ENCODE data around the gene EPHA5. TPM values are rescaled to one million over a fixed set of nuclear protein-coding genes. Genes with fewer than 3 reads are reported as not detected.

Gene EPHA5
- total RNA-seq, 1 experiment from 2014 or later = 2.0 TPM

DNA sequence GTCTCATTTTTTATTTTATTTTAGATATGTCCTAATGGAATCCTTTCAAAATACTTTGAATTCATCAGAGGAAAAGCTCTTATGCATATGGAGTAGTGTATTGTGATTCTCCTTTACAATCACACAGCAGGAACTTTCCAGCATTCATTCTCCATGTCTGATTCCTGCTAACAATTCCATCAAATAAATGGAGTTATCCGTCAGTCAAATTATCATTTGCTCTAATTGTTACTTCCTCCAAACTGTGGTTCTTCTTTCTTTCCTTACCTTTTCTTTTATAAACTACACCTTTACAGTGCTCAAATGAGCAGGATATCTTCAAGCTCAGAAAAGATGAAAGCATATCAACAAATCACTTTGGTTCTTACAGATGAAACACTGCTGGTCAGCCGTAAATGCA is 80.4 kb downstream of the EPHA5 start:
- Histone ChIP-seq H3K27ac (ENCODE audit: low read length) (no peak overlapping the region), H3K4me1 (ENCODE audit: insufficient read depth, low read length) (peaks cover 5% of the 10 kb centered on the region; the same call in 1 of the 2 replicates), H3K36me3 (ENCODE audit: low read depth, low read length) (no peaks in the 10 kb centered on the region), H3K4me3 (ENCODE audit: low read length) (no peak overlapping the region), H3K4me2 (ENCODE audit: low read length) (no peak overlapping the region), H3K9me2 (replicated peaks; ENCODE audit: low read length) (no peaks in the 10 kb centered on the region), H3K9ac (ENCODE audit: low read length) (no peak overlapping the region), H2AFZ (ENCODE audit: low read length) (no peak overlapping the region), H3K79me2 (ENCODE audit: low read length) (no peaks in the 10 kb centered on the region), H3K9me3 (ENCODE audit: low read length) (no peaks in the 10 kb centered on the region), H3F3A (ENCODE audit: low read length, unreplicated experiment) (no peaks in the 10 kb centered on the region), H3K27me3 (ENCODE audit: low read length) (no peaks in the 10 kb centered on the region), H4K20me1 (ENCODE audit: low read length) (no peaks in the 10 kb centered on the region)
- intact Hi-C loops (cut with micrococcal nuclease) = no loop called here
- no peak for TF ChIP-seq EZH2phosphoT487 (IDR thresholded peaks at IDR 0.05; ENCODE audit: borderline replicate concordance, low read length)
- TF ChIP-seq, protein P1, sequence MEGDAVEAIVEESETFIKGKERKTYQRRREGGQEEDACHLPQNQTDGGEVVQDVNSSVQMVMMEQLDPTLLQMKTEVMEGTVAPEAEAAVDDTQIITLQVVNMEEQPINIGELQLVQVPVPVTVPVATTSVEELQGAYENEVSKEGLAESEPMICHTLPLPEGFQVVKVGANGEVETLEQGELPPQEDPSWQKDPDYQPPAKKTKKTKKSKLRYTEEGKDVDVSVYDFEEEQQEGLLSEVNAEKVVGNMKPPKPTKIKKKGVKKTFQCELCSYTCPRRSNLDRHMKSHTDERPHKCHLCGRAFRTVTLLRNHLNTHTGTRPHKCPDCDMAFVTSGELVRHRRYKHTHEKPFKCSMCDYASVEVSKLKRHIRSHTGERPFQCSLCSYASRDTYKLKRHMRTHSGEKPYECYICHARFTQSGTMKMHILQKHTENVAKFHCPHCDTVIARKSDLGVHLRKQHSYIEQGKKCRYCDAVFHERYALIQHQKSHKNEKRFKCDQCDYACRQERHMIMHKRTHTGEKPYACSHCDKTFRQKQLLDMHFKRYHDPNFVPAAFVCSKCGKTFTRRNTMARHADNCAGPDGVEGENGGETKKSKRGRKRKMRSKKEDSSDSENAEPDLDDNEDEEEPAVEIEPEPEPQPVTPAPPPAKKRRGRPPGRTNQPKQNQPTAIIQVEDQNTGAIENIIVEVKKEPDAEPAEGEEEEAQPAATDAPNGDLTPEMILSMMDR (conservative IDR thresholded peaks at IDR 0.05; ENCODE audit: low read depth, low read length) = no peak
- no peak for TF ChIP-seq EZH2 (IDR thresholded peaks at IDR 0.05; ENCODE audit: low read length, unreplicated experiment)
- POLR2A ChIA-PET (ENCODE audit: unreplicated experiment) = no interaction called here
- no TSS peak for BruUV-seq (replicated peaks)
- CTCF ChIA-PET = no interaction called here
- no peak for DNase-seq
- no peak for ATAC-seq

DNA sequence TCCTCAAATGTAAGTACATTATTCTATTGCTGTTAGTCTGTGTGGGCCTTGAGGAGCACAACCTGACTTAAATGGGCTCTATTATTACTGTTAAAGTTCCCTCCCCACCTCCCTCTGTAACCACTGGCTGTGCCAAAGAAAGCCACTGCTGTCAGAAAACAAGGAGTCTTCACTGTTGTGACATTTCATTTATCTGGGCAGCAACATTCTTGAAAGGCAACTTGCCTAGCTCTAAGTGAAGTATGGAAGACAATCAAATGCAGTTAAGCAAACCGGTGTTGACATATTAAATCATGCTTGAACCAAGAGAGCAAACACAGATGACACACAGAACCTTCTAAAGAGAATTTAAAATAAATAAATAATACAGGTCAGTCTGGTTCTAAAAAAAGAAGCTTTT is 81.0 kb downstream of the EPHA5 start:
- Histone ChIP-seq H3K27ac (ENCODE audit: low read length) (no peak overlapping the region), H2AFZ (ENCODE audit: low read length) (no peak overlapping the region), H3K4me3 (ENCODE audit: low read length) (no peak overlapping the region), H3K79me2 (ENCODE audit: low read length) (no peaks in the 10 kb centered on the region), H3F3A (ENCODE audit: low read length, unreplicated experiment) (no peaks in the 10 kb centered on the region), H4K20me1 (ENCODE audit: low read length) (no peaks in the 10 kb centered on the region), H3K4me1 (ENCODE audit: insufficient read depth, low read length) (peaks cover 5% of the 10 kb centered on the region; the same call in 1 of the 2 replicates), H3K9me2 (replicated peaks; ENCODE audit: low read length) (no peaks in the 10 kb centered on the region), H3K9me3 (ENCODE audit: low read length) (no peaks in the 10 kb centered on the region), H3K9ac (ENCODE audit: low read length) (no peak overlapping the region), H3K36me3 (ENCODE audit: low read depth, low read length) (no peaks in the 10 kb centered on the region), H3K27me3 (ENCODE audit: low read length) (no peaks in the 10 kb centered on the region), H3K4me2 (ENCODE audit: low read length) (no peak overlapping the region)
- CTCF ChIA-PET = no interaction called here
- no peak for TF ChIP-seq EZH2 (IDR thresholded peaks at IDR 0.05; ENCODE audit: low read length, unreplicated experiment)
- DNase-seq (peak; percentile 47), ATAC-seq (no peak)
- POLR2A ChIA-PET (ENCODE audit: unreplicated experiment) = no interaction called here
- BruUV-seq (replicated peaks) = no TSS peak
- intact Hi-C loops (cut with micrococcal nuclease) = no loop called here

- Histone ChIP-seq H3K9me2 (replicated peaks; ENCODE audit: low read length) (no peaks in the 10 kb centered on the region), H3K4me3 (ENCODE audit: low read length) (no peak overlapping the region), H3K36me3 (ENCODE audit: low read depth, low read length) (no peaks in the 10 kb centered on the region), H4K20me1 (ENCODE audit: low read length) (no peaks in the 10 kb centered on the region), H2AFZ (ENCODE audit: low read length) (no peak overlapping the region), H3K4me1 (ENCODE audit: insufficient read depth, low read length) (no peaks in the 10 kb centered on the region), H3K79me2 (ENCODE audit: low read length) (no peaks in the 10 kb centered on the region), H3K27ac (ENCODE audit: low read length) (no peak overlapping the region), H3K9ac (ENCODE audit: low read length) (no peak overlapping the region), H3K27me3 (ENCODE audit: low read length) (no peaks in the 10 kb centered on the region), H3K9me3 (ENCODE audit: low read length) (no peaks in the 10 kb centered on the region), H3F3A (ENCODE audit: low read length, unreplicated experiment) (no peaks in the 10 kb centered on the region), H3K4me2 (ENCODE audit: low read length) (no peak overlapping the region)
- ATAC-seq (no peak), DNase-seq (peak; percentile 31)
- POLR2A ChIA-PET (ENCODE audit: unreplicated experiment) = no interaction called here
- BruUV-seq (replicated peaks) = no TSS peak
- TF ChIP-seq EZH2phosphoT487 (IDR thresholded peaks at IDR 0.05; ENCODE audit: borderline replicate concordance, low read length) (no peak), EZH2 (IDR thresholded peaks at IDR 0.05; ENCODE audit: low read length, unreplicated experiment) (no peak)
- TF ChIP-seq, protein P1 (conservative IDR thresholded peaks at IDR 0.05; ENCODE audit: low read depth, low read length) = peak; percentile 54
- CTCF ChIA-PET = no interaction called here
- intact Hi-C loops (cut with micrococcal nuclease) = loop anchor here (1.0 to 5.0 kb wide), 3 partner anchors 287 to 1107 kb away; no protein-coding TSS in a partner anchor
These were observed 89.7 kb downstream of the EPHA5 start for GRCh38 chr4:65580551-65580950.

All from PC-3 (cell line).